DMS53 treated with DMSO at 0.1 percent for 48 hours (cell line): ENCODE data around the gene AFF2.
A peak's percentile ranks its signal among the peaks of the same experiment; 100 is the strongest.

Experiments used
- DNase-seq: peaks from one replicate; lab custom pipeline; 2025; ENCODE audit not compliant: unreplicated experiment; lab: John Stamatoyannopoulos, UW

The AFF2 gene

GRCh38 chrX:148500423-148501385 is at the start of gene AFF2:
AFF2 (plus strand) TSS chrX:148500617; CDS start chrX:148501098, 481 bp downstream.
- no peak for DNase-seq

GRCh38 chrX:148457279-148457678 is 43.1 kb upstream of the AFF2 start:
- DNase-seq = no peak

GRCh38 chrX:148459343-148459742 is 41.1 kb upstream of the AFF2 start:
- DNase-seq = no peak

- DNase-seq = no peak
These were observed 34.1 kb upstream of the AFF2 start for GRCh38 chrX:148466292-148466691.

GRCh38 chrX:148470324-148470723 is 30.1 kb upstream of the AFF2 start:
- no peak for DNase-seq

GRCh38 chrX:148474030-148474429 is 26.4 kb upstream of the AFF2 start:
- DNase-seq = no peak

- no peak for DNase-seq
These were observed 8.4 kb upstream of the AFF2 start for GRCh38 chrX:148492057-148492456.

- no peak for DNase-seq
These were observed 5.2 kb upstream of the AFF2 start for GRCh38 chrX:148495176-148495575.

- DNase-seq = no peak
These were observed 2.4 kb upstream of the AFF2 start for GRCh38 chrX:148498067-148498466.

GRCh38 chrX:148499638-148500422 is 587 bp upstream of the AFF2 start:
- DNase-seq = no peak

- no peak for DNase-seq
These were observed 1.1 kb downstream of the AFF2 start for GRCh38 chrX:148501386-148502066.

- DNase-seq = no peak
These were observed 4.1 kb downstream of the AFF2 start for GRCh38 chrX:148504506-148504905.

GRCh38 chrX:148507418-148507817 is 7.0 kb downstream of the AFF2 start:
- no peak for DNase-seq

GRCh38 chrX:148512453-148512852 is 12.0 kb downstream of the AFF2 start:
- peak; percentile 5 for DNase-seq

GRCh38 chrX:148513661-148514060 is 13.2 kb downstream of the AFF2 start:
- DNase-seq = no peak

- DNase-seq = no peak
These were observed 16.8 kb downstream of the AFF2 start for GRCh38 chrX:148517176-148517575.

GRCh38 chrX:148522006-148522405 is 21.6 kb downstream of the AFF2 start:
- no peak for DNase-seq

- DNase-seq = no peak
These were observed 23.1 kb downstream of the AFF2 start for GRCh38 chrX:148523303-148524080.

GRCh38 chrX:148530464-148531077 is 30.2 kb downstream of the AFF2 start:
- no peak for DNase-seq

- DNase-seq = no peak
These were observed 33.9 kb downstream of the AFF2 start for GRCh38 chrX:148534291-148534690.
